Breast epithelium (tissue), 3 donors: ENCODE results near the gene OR8D2.

ENCODE experiments used
- POLR2A ChIP-seq: fragments of 450-650 bp; IDR thresholded peaks from one replicate; pipeline ENCODE4 v1.6.1; 2016; ENCODE audit warnings: antibody characterized with exemption, mild to moderate bottlenecking, moderate library complexity
- POLR2AphosphoS5 ChIP-seq, 3 donors: sonication (generic); formaldehyde crosslinking; IDR thresholded peaks; one replicate each; pipeline ENCODE4 v1.6.1; 2017; ENCODE audit warnings: antibody characterized with exemption in 3 of 3
- TF ChIP-seq, protein P1 (sequence below), 3 donors: fragments of 450-650 bp; IDR thresholded peaks; one replicate each; pipeline ENCODE4 v1.5.1; 2016 to 2017; ENCODE audit warnings: antibody characterized with exemption in 3 of 3, mild to moderate bottlenecking in 3 of 3, moderate library complexity in 3 of 3

DNA sequence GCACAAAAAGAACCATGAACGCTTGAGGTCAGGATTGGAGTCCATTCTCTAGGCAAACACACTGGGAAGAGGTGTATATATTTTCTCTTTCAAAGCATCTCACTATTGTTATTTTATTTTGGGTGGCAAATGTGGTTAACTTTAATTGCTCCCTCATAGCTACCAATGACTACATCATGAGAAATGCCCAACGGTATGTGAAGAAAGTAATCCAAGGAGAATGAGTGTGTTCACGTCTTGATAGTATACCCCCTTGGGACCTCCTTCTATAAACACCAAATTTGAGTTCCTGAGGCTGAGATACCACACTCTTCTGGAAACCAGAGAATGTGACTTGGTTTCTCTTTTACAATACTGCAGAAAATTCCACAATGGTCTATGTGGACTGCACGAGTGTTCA, 22.1 kb downstream of the OR8D2 start:
- TF ChIP-seq, protein P1, sequence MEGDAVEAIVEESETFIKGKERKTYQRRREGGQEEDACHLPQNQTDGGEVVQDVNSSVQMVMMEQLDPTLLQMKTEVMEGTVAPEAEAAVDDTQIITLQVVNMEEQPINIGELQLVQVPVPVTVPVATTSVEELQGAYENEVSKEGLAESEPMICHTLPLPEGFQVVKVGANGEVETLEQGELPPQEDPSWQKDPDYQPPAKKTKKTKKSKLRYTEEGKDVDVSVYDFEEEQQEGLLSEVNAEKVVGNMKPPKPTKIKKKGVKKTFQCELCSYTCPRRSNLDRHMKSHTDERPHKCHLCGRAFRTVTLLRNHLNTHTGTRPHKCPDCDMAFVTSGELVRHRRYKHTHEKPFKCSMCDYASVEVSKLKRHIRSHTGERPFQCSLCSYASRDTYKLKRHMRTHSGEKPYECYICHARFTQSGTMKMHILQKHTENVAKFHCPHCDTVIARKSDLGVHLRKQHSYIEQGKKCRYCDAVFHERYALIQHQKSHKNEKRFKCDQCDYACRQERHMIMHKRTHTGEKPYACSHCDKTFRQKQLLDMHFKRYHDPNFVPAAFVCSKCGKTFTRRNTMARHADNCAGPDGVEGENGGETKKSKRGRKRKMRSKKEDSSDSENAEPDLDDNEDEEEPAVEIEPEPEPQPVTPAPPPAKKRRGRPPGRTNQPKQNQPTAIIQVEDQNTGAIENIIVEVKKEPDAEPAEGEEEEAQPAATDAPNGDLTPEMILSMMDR (IDR thresholded peaks at IDR 0.05), result no peak
- TF ChIP-seq POLR2A (no peak), POLR2AphosphoS5 (IDR thresholded peaks at IDR 0.05) (no peak)
